22Rv1 (cell line): ENCODE results near the gene ENGASE.

ENCODE experiments used
- CTCF ChIP-seq: fragments of 450-650 bp; IDR thresholded peaks from 2 replicates; pipeline ENCODE4 v1.5.1; 2017; ENCODE audit warnings: mild to moderate bottlenecking
- ZFX ChIP-seq: fragments of 450-650 bp; IDR thresholded peaks from 2 replicates; pipeline ENCODE4 v1.6.1; 2017; ENCODE audit warnings: antibody characterized with exemption, borderline replicate concordance

- TF ChIP-seq CTCF = no peak
- TF ChIP-seq ZFX = no peak
These were observed 6.2 kb downstream of the ENGASE start for GRCh38 chr17:79080761-79081290.
